HEK293T (cell line): ENCODE data around the gene NIBAN1.

Source experiments
- ARNT ChIP-seq: fragments of 450-650 bp; IDR thresholded peaks from 2 replicates; pipeline ENCODE4 v1.6.1; 2017; ENCODE audit warnings: mild to moderate bottlenecking
- NFRKB ChIP-seq: fragments of 450-650 bp; IDR thresholded peaks from 2 replicates; pipeline ENCODE4 v1.6.1; 2016; ENCODE audit warnings: mild to moderate bottlenecking, moderate library complexity
- SP1 ChIP-seq: fragments of 450-650 bp; IDR thresholded peaks from 2 replicates; pipeline ENCODE4 v1.6.1; 2017
- TARDBP ChIP-seq: fragments of 450-650 bp; IDR thresholded peaks from 2 replicates; pipeline ENCODE4 v1.6.1; 2016

DNA sequence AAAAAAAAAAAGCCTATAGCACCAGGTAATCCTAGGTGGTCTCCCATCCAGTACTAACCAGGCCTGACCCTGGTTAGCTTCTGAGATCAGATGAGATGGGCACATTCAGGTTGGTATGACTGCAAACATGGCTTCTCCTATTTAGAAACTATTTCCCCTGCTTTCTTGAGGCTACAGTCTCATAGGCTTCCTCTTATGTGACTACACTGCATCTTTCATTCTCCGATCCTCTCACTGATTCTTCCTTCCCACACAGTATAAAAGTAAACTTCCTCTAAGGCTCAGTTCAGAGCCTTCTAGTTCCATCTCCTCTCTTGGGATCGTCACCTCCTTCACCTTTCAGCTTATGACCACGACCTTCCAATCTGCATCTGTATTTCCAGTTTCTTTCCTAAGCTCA lies 40.6 kb upstream of the NIBAN1 start:
- TF ChIP-seq SP1 (no peak), ARNT (no peak), NFRKB (no peak), TARDBP (no peak)
